22Rv1 (cell line): Measurements from ENCODE around the gene FAT1.

Experiments used
- CTCF ChIP-seq: fragments of 450-650 bp; IDR thresholded peaks from 2 replicates; pipeline ENCODE4 v1.5.1; 2017; ENCODE audit warnings: mild to moderate bottlenecking
- ZFX ChIP-seq: fragments of 450-650 bp; IDR thresholded peaks from 2 replicates; pipeline ENCODE4 v1.6.1; 2017; ENCODE audit warnings: antibody characterized with exemption, borderline replicate concordance

- TF ChIP-seq CTCF: no peak
- no peak for TF ChIP-seq ZFX
Measured at GRCh38 chr4:186560647-186561046, 163.0 kb downstream of the FAT1 start.
